Calu3 (cell line): Measurements from ENCODE around the gene TENT5C. TPM values are rescaled to one million over a fixed set of nuclear protein-coding genes. Genes with fewer than 3 reads are reported as not detected.

Experiments
- BruUV-seq: library from RNA; stranded (reverse); fragments of 400-500 nt; replicated peaks from 2 replicates; lab custom pipeline; 2021; lab: Mats Ljungman, UMichigan
- CTCF ChIA-PET: fragments of 300-600 bp; sonication (Branson Sonifier 250); formaldehyde crosslinking; loops from one replicate; lab custom pipeline; 2022; ENCODE audit warnings: antibody characterized with exemption; lab: Charles Lee
- DNase-seq: peaks from one replicate; pipeline ENCODE4 v3.0.0; 2022
- H3K27ac Mint-ChIP-seq: one replicate; pipeline ENCODE4 v1.8.0; 2022; ENCODE audit warnings: mixed read lengths; ENCODE audit not compliant: unreplicated experiment
- H3K27me3 Mint-ChIP-seq: one replicate; pipeline ENCODE4 v1.8.0; 2022; ENCODE audit warnings: mixed read lengths; ENCODE audit not compliant: unreplicated experiment
- H3K36me3 Mint-ChIP-seq: one replicate; pipeline ENCODE4 v1.8.0; 2022; ENCODE audit warnings: mild to moderate bottlenecking, moderate library complexity, mixed read lengths; ENCODE audit not compliant: insufficient read depth, unreplicated experiment
- H3K4me1 Mint-ChIP-seq: one replicate; pipeline ENCODE4 v1.8.0; 2022; ENCODE audit warnings: mild to moderate bottlenecking, low read depth, mixed read lengths; ENCODE audit not compliant: unreplicated experiment
- H3K4me3 Mint-ChIP-seq: one replicate; pipeline ENCODE4 v1.8.0; 2022; ENCODE audit warnings: mild to moderate bottlenecking, low read depth, moderate library complexity, mixed read lengths; ENCODE audit not compliant: unreplicated experiment
- H3K9me3 Mint-ChIP-seq: one replicate; pipeline ENCODE4 v1.8.0; 2022; ENCODE audit warnings: low read depth, mixed read lengths; ENCODE audit not compliant: unreplicated experiment
- CTCF ChIP-seq: fragments of 200-600 bp; IDR thresholded peaks from one replicate; pipeline ENCODE4 v1.8.0; 2022; ENCODE audit warnings: antibody characterized with exemption; ENCODE audit not compliant: unreplicated experiment
- intact Hi-C: fragments of 100-400 bp; cut with micrococcal nuclease; formaldehyde crosslinking; loops from one replicate; pipeline ENCODE4 v1.10.0; 2022; ENCODE audit not compliant: unreplicated experiment
- total RNA-seq: library from RNA; stranded (reverse); gene quantifications from 2 replicates; pipeline ENCODE4 v1.2.3, GENCODE V29; 2022

The TENT5C gene
- total RNA-seq, 1 experiment from 2014 or later = 0.28 TPM

GRCh38 chr1:117575586-117576225 lies 30.1 kb upstream of the TENT5C start:
- Mint-ChIP-seq H3K4me3 (no peak overlapping the region), H3K9me3 (no peaks in the 10 kb centered on the region), H3K36me3 (no peaks in the 10 kb centered on the region), H3K27me3 (peaks cover 6% of the 10 kb centered on the region), H3K27ac (no peak overlapping the region), H3K4me1 (peaks cover 7% of the 10 kb centered on the region)
- TF ChIP-seq CTCF = no peak
- CTCF ChIA-PET = interaction anchor here (0.6 kb wide), 1 partner anchor 112 kb away, joined by 3 read pairs; no protein-coding TSS in a partner anchor
- BruUV-seq = no TSS peak
- no peak for DNase-seq
- intact Hi-C loops = no loop called here

- CTCF ChIA-PET = no interaction called here
- H3K4me1 Mint-ChIP-seq = peaks cover 6% of the 10 kb centered on the region
- H3K27ac Mint-ChIP-seq = no peak overlapping the region
- no TSS peak for BruUV-seq
- no peaks in the 10 kb centered on the region for H3K36me3 Mint-ChIP-seq
- no peak for TF ChIP-seq CTCF
- H3K27me3 Mint-ChIP-seq = peaks cover 11% of the 10 kb centered on the region
- no peak overlapping the region for H3K4me3 Mint-ChIP-seq
- no peak for DNase-seq
- intact Hi-C loops = no loop called here
- H3K9me3 Mint-ChIP-seq = no peaks in the 10 kb centered on the region
Measured at GRCh38 chr1:117576236-117576635, 29.6 kb upstream of the TENT5C start.

GRCh38 chr1:117577191-117577885 lies 28.5 kb upstream of the TENT5C start:
- CTCF ChIA-PET = no interaction called here
- Mint-ChIP-seq H3K27me3 (peaks cover 14% of the 10 kb centered on the region), H3K36me3 (no peaks in the 10 kb centered on the region), H3K27ac (no peak overlapping the region), H3K4me1 (no peaks in the 10 kb centered on the region), H3K4me3 (no peak overlapping the region), H3K9me3 (no peaks in the 10 kb centered on the region)
- no peak for DNase-seq
- intact Hi-C loops = no loop called here
- BruUV-seq = no TSS peak
- no peak for TF ChIP-seq CTCF

- Mint-ChIP-seq H3K4me1 (no peaks in the 10 kb centered on the region), H3K27me3 (peaks cover 14% of the 10 kb centered on the region), H3K4me3 (no peak overlapping the region), H3K9me3 (peaks cover 2% of the 10 kb centered on the region), H3K27ac (no peak overlapping the region), H3K36me3 (no peaks in the 10 kb centered on the region)
- no TSS peak for BruUV-seq
- no peak for TF ChIP-seq CTCF
- no peak for DNase-seq
- intact Hi-C loops = no loop called here
- CTCF ChIA-PET = no interaction called here
Measured at GRCh38 chr1:117578466-117578865, 27.4 kb upstream of the TENT5C start.
